ENCODE results near the gene ROCK1. TPM values are rescaled to one million over a fixed set of nuclear protein-coding genes. Genes with fewer than 3 reads are reported as not detected.
A peak's percentile ranks its signal among the peaks of the same experiment; 100 is the strongest.

Gene ROCK1
- total RNA-seq, 4 donors from 2014 or later, result 40.6 to 111 (median 54.9) TPM

GRCh38 chr18:21012308-21012707 is 99.3 kb downstream of the ROCK1 start:
- Histone ChIP-seq H3K27me3 (no peaks in the 10 kb centered on the region), H3K4me1 (no peaks in the 10 kb centered on the region), H3K27ac (no peak overlapping the region), H3K9me3 (no peaks in the 10 kb centered on the region), H3K36me3 (peaks cover 0 to 71% (median 3%) of the 10 kb centered on the region in 3 donors), H3K4me3 (no peak overlapping the region)
- TF ChIP-seq POLR2A (IDR thresholded peaks at IDR 0.05) (no peak), CTCF (IDR thresholded peaks at IDR 0.05) (no peak)
- DNase-seq, result no peak

- Histone ChIP-seq H3K27me3 (no peaks in the 10 kb centered on the region), H3K27ac (peak overlapping the region in 1 of 4 donors; percentile 19), H3K4me3 (no peak overlapping the region), H3K9me3 (no peaks in the 10 kb centered on the region), H3K4me1 (no peaks in the 10 kb centered on the region), H3K36me3 (peaks cover 0 to 46% (median 0%) of the 10 kb centered on the region in 3 donors)
- DNase-seq, result no peak
- no peak for TF ChIP-seq POLR2A (IDR thresholded peaks at IDR 0.05)
- TF ChIP-seq CTCF (IDR thresholded peaks at IDR 0.05), result no peak
Observed at GRCh38 chr18:21004726-21005125, 106.9 kb downstream of the ROCK1 start.

GRCh38 chr18:21000667-21001066 is 110.9 kb downstream of the ROCK1 start:
- Histone ChIP-seq H3K4me3 (no peak overlapping the region), H3K9me3 (no peaks in the 10 kb centered on the region), H3K4me1 (no peaks in the 10 kb centered on the region), H3K27me3 (no peaks in the 10 kb centered on the region), H3K36me3 (peaks cover 0 to 23% (median 0%) of the 10 kb centered on the region in 3 donors), H3K27ac (no peak overlapping the region)
- TF ChIP-seq CTCF (IDR thresholded peaks at IDR 0.05) (no peak), POLR2A (IDR thresholded peaks at IDR 0.05) (no peak)
- DNase-seq, result no peak

GRCh38 chr18:20997371-20997770 is 114.2 kb downstream of the ROCK1 start:
- Histone ChIP-seq H3K27me3 (no peaks in the 10 kb centered on the region), H3K36me3 (peaks cover 0 to 15% (median 0%) of the 10 kb centered on the region in 3 donors), H3K4me1 (no peaks in the 10 kb centered on the region), H3K4me3 (no peak overlapping the region), H3K9me3 (no peaks in the 10 kb centered on the region), H3K27ac (no peak overlapping the region)
- DNase-seq, result no peak
- TF ChIP-seq CTCF (IDR thresholded peaks at IDR 0.05), result no peak
- no peak for TF ChIP-seq POLR2A (IDR thresholded peaks at IDR 0.05)

- H3K36me3 ChIP-seq, result peaks cover 0 to 17% (median 0%) of the 10 kb centered on the region in 3 donors
Observed at GRCh38 chr18:20996418-20996817, 115.2 kb downstream of the ROCK1 start.

More at GRCh38 chr18:20996418-20996817, 115.2 kb downstream of the ROCK1 start:
- Histone ChIP-seq H3K4me3 (no peak overlapping the region), H3K9me3 (no peaks in the 10 kb centered on the region), H3K4me1 (no peaks in the 10 kb centered on the region), H3K27me3 (no peaks in the 10 kb centered on the region), H3K27ac (no peak overlapping the region)
- no peak for DNase-seq
- no peak for TF ChIP-seq CTCF (IDR thresholded peaks at IDR 0.05)
- no peak for TF ChIP-seq POLR2A (IDR thresholded peaks at IDR 0.05)

Measured in Peyer's patch (tissue), 4 donors.